Measurements from ENCODE around the gene SLC17A9.

- TF ChIP-seq ZNF274 (IDR thresholded peaks at IDR 0.05; ENCODE audit: low read depth, low read length) (no peak), SUZ12 (IDR thresholded peaks at IDR 0.05; ENCODE audit: extremely low read depth, insufficient read depth, insufficient read length) (no peak), YY1 (IDR thresholded peaks at IDR 0.05; ENCODE audit: insufficient read depth, insufficient read length) (no peak)
Observed at GRCh38 chr20:62953839-62954703, 1.6 kb downstream of the SLC17A9 start.

Data from NT2/D1 (cell line).